ENCODE data around the gene VAPA. TPM values are rescaled to one million over a fixed set of nuclear protein-coding genes. Genes with fewer than 3 reads are reported as not detected.
A peak's percentile ranks its signal among the peaks of the same experiment; 100 is the strongest.

VAPA gene
- total and polyA plus RNA-seq, 9 of the 15 experiments (the other 6 are each of a cell fraction or from before 2014, with no cell fraction given), result 219 to 902 (median 526) TPM

DNA sequence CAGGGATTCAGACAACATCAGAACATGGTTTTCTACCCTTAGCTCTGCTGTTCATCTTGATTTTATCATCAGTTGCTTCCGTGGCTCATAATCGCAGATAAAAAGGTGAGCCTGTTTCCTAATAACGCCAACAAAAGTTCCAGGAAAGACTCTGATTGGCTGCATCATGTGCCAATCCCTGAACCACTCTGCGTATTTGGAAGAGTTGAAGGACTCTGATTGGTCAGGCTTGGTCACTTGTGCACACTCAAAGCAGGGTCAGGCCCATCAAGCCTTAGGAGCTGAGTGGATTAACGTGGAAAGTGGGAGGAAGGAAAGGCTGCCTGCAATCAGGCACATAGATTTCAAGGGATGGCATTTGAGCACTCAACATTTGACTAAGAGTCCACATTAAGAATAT, 16.7 kb upstream of the VAPA start (continued):
- TF ChIP-seq TCFL5 (CRISPR knock-in tag; conservative IDR thresholded peaks at IDR 0.05), result no peak
- TF ChIP-seq KDM2B (CRISPR knock-in tag; IDR thresholded peaks at IDR 0.05), result no peak
- TF ChIP-seq, protein P1, sequence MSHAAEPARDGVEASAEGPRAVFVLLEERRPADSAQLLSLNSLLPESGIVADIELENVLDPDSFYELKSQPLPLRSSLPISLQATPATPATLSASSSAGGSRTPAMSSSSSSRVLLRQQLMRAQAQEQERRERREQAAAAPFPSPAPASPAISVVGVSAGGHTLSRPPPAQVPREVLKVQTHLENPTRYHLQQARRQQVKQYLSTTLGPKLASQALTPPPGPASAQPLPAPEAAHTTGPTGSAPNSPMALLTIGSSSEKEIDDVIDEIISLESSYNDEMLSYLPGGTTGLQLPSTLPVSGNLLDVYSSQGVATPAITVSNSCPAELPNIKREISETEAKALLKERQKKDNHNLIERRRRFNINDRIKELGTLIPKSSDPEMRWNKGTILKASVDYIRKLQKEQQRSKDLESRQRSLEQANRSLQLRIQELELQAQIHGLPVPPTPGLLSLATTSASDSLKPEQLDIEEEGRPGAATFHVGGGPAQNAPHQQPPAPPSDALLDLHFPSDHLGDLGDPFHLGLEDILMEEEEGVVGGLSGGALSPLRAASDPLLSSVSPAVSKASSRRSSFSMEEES (CRISPR knock-in tag; IDR thresholded peaks at IDR 0.05), result no peak
- TF ChIP-seq, protein P2, sequence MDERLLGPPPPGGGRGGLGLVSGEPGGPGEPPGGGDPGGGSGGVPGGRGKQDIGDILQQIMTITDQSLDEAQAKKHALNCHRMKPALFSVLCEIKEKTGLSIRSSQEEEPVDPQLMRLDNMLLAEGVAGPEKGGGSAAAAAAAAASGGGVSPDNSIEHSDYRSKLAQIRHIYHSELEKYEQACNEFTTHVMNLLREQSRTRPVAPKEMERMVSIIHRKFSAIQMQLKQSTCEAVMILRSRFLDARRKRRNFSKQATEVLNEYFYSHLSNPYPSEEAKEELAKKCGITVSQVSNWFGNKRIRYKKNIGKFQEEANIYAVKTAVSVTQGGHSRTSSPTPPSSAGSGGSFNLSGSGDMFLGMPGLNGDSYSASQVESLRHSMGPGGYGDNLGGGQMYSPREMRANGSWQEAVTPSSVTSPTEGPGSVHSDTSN (CRISPR knock-in tag; IDR thresholded peaks at IDR 0.05; ENCODE audit: low read depth), result no peak
- TF ChIP-seq, protein P2 (tag; conservative IDR thresholded peaks at IDR 0.05; ENCODE audit: low read depth), result peak; percentile 53
- TF ChIP-seq MXI1 (IDR thresholded peaks at IDR 0.05; ENCODE audit: low read depth, low read length), result no peak
- TF ChIP-seq, protein P3, sequence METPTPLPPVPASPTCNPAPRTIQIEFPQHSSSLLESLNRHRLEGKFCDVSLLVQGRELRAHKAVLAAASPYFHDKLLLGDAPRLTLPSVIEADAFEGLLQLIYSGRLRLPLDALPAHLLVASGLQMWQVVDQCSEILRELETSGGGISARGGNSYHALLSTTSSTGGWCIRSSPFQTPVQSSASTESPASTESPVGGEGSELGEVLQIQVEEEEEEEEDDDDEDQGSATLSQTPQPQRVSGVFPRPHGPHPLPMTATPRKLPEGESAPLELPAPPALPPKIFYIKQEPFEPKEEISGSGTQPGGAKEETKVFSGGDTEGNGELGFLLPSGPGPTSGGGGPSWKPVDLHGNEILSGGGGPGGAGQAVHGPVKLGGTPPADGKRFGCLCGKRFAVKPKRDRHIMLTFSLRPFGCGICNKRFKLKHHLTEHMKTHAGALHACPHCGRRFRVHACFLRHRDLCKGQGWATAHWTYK (CRISPR knock-in tag; IDR thresholded peaks at IDR 0.05), result no peak
- no peak for TF ChIP-seq SMARCB1 (IDR thresholded peaks at IDR 0.05; ENCODE audit: insufficient read length, low read depth)
- no peak for TF ChIP-seq MAFG (tag; conservative IDR thresholded peaks at IDR 0.05)
- TF ChIP-seq ZNF3 (CRISPR knock-in tag; IDR thresholded peaks at IDR 0.05), result no peak
- TF ChIP-seq, protein P4, sequence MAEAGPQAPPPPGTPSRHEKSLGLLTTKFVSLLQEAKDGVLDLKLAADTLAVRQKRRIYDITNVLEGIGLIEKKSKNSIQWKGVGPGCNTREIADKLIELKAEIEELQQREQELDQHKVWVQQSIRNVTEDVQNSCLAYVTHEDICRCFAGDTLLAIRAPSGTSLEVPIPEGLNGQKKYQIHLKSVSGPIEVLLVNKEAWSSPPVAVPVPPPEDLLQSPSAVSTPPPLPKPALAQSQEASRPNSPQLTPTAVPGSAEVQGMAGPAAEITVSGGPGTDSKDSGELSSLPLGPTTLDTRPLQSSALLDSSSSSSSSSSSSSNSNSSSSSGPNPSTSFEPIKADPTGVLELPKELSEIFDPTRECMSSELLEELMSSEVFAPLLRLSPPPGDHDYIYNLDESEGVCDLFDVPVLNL (CRISPR knock-in tag; IDR thresholded peaks at IDR 0.05; ENCODE audit: low read depth), result no peak
- TF ChIP-seq ZNF311 (CRISPR knock-in tag; IDR thresholded peaks at IDR 0.05), result 0 out of 2 replicates have a peak, but pooled peaks have one; percentile 33
- no peak for TF ChIP-seq OTX1 (CRISPR knock-in tag; IDR thresholded peaks at IDR 0.05)
- peak; percentile 49 for TF ChIP-seq WHSC1 (IDR thresholded peaks at IDR 0.05; ENCODE audit: low read length)
- TF ChIP-seq, protein P5, sequence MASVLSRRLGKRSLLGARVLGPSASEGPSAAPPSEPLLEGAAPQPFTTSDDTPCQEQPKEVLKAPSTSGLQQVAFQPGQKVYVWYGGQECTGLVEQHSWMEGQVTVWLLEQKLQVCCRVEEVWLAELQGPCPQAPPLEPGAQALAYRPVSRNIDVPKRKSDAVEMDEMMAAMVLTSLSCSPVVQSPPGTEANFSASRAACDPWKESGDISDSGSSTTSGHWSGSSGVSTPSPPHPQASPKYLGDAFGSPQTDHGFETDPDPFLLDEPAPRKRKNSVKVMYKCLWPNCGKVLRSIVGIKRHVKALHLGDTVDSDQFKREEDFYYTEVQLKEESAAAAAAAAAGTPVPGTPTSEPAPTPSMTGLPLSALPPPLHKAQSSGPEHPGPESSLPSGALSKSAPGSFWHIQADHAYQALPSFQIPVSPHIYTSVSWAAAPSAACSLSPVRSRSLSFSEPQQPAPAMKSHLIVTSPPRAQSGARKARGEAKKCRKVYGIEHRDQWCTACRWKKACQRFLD (CRISPR knock-in tag; IDR thresholded peaks at IDR 0.05), result 0 out of 2 replicates have a peak, but pooled peaks have one; percentile 31
- TF ChIP-seq MCM5 (IDR thresholded peaks at IDR 0.05; ENCODE audit: low read depth), result no peak
- TF ChIP-seq, protein P6, sequence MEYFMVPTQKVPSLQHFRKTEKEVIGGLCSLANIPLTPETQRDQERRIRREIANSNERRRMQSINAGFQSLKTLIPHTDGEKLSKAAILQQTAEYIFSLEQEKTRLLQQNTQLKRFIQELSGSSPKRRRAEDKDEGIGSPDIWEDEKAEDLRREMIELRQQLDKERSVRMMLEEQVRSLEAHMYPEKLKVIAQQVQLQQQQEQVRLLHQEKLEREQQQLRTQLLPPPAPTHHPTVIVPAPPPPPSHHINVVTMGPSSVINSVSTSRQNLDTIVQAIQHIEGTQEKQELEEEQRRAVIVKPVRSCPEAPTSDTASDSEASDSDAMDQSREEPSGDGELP (CRISPR knock-in tag; IDR thresholded peaks at IDR 0.05; ENCODE audit: borderline replicate concordance), result no peak
- TF ChIP-seq, protein P7, sequence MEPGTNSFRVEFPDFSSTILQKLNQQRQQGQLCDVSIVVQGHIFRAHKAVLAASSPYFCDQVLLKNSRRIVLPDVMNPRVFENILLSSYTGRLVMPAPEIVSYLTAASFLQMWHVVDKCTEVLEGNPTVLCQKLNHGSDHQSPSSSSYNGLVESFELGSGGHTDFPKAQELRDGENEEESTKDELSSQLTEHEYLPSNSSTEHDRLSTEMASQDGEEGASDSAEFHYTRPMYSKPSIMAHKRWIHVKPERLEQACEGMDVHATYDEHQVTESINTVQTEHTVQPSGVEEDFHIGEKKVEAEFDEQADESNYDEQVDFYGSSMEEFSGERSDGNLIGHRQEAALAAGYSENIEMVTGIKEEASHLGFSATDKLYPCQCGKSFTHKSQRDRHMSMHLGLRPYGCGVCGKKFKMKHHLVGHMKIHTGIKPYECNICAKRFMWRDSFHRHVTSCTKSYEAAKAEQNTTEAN (CRISPR knock-in tag; IDR thresholded peaks at IDR 0.05), result no peak
- TF ChIP-seq BHLHE40 (IDR thresholded peaks at IDR 0.05; ENCODE audit: low read length), result no peak
